SK-N-SH (cell line): Measurements from ENCODE around the gene LRRC25. TPM values are rescaled to one million over a fixed set of nuclear protein-coding genes. Genes with fewer than 3 reads are reported as not detected.

Experiments used
- CTCF ChIA-PET: fragments of 300-600, 350-600 bp; formaldehyde crosslinking; extraction: SDS; loops from one replicate; lab custom pipeline; 2021; lab: Yijun Ruan, JAX
- POLR2A ChIA-PET: fragments of 350-600 bp; sonication (Branson Sonifier 250); formaldehyde crosslinking; extraction: SDS; loops from one replicate; lab custom pipeline; 2020; ENCODE audit warnings: antibody characterized with exemption, inconsistent platforms; lab: Yijun Ruan, JAX
- DNase-seq: peaks from one replicate; pipeline ENCODE4 v3.0.0; 2012
- H2AFZ ChIP-seq: fragments of 200-600 bp; sonication (generic); 2 replicates; pipeline ENCODE4 v1.8.1; 2016; ENCODE audit warnings: antibody characterized with exemption, mild to moderate bottlenecking, low read depth
- H3F3A ChIP-seq: fragments of 200-600 bp; sonication (generic); replicated peaks from 2 replicates; pipeline ENCODE3; 2016; ENCODE audit warnings: antibody characterized with exemption, mild to moderate bottlenecking; ENCODE audit not compliant: insufficient read depth
- H3K27ac ChIP-seq, 2 experiments: fragments of 200-500 bp in 1 of 2; fragments of 200-600 bp in 1 of 2; sonication (Bioruptor generic) in 1 of 2; sonication (generic), shearing (Covaris generic) in 1 of 2; 2 replicates each; pipeline versions ENCODE4 v1.5.1 to v1.6.1; 2014 to 2016; ENCODE audit warnings: low read depth in 2 of 2, inconsistent platforms in 1 of 2, low read length in 1 of 2, mild to moderate bottlenecking in 1 of 2, mixed read lengths in 1 of 2
- H3K27me3 ChIP-seq: fragments of 200-600 bp; sonication (generic), shearing (Covaris generic); 2 replicates; pipeline ENCODE4 v1.6.1; 2016; ENCODE audit warnings: mixed run types; ENCODE audit not compliant: insufficient read depth
- H3K36me3 ChIP-seq, 2 experiments: fragments of 200-500 bp in 1 of 2; fragments of 200-600 bp in 1 of 2; sonication (Bioruptor generic) in 1 of 2; sonication (generic) in 1 of 2; replicated peaks in 1 of 2; 2 replicates each; pipeline versions ENCODE3 to v1.5.1; 2014 to 2016; ENCODE audit warnings: low read length in 1 of 2, mild to moderate bottlenecking in 1 of 2; ENCODE audit not compliant: insufficient read depth in 2 of 2, control insufficient read depth in 1 of 2
- H3K4me1 ChIP-seq, 2 experiments: fragments of 200-500 bp in 1 of 2; fragments of 200-600 bp in 1 of 2; sonication (Bioruptor generic) in 1 of 2; sonication (generic), shearing (Covaris generic) in 1 of 2; 2 replicates each; pipeline versions ENCODE4 v1.5.1 to v1.6.1; 2014 to 2016; ENCODE audit warnings: low read depth in 1 of 2, low read length in 1 of 2, mixed run types in 1 of 2; ENCODE audit not compliant: insufficient read depth in 2 of 2, control insufficient read depth in 1 of 2
- H3K4me2 ChIP-seq: fragments of 200-600 bp; sonication (generic), shearing (Covaris generic); 2 replicates; pipeline ENCODE4 v1.6.1; 2017; ENCODE audit warnings: mixed run types
- H3K4me3 ChIP-seq, 2 experiments: fragments of 200-500 bp in 1 of 2; fragments of 200-600 bp in 1 of 2; sonication (Bioruptor generic) in 1 of 2; sonication (generic), shearing (Covaris generic) in 1 of 2; 2 replicates each; pipeline versions ENCODE4 v1.5.1 to v1.8.1; 2014 to 2016; ENCODE audit warnings: low read depth in 2 of 2, inconsistent platforms in 1 of 2, low read length in 1 of 2, mild to moderate bottlenecking in 1 of 2, mixed read lengths in 1 of 2, moderate library complexity in 1 of 2
- H3K79me2 ChIP-seq: fragments of 200-600 bp; sonication (generic); 2 replicates; pipeline ENCODE4 v1.8.1; 2017; ENCODE audit warnings: mild to moderate bottlenecking; ENCODE audit not compliant: insufficient read depth
- H3K9ac ChIP-seq: fragments of 200-600 bp; sonication (generic); 2 replicates; pipeline ENCODE4 v1.6.1; 2017; ENCODE audit warnings: mixed run types
- H3K9me2 ChIP-seq: fragments of 200-600 bp; sonication (generic); 2 replicates; pipeline ENCODE4 v1.6.1; 2017; ENCODE audit warnings: mixed run types
- H3K9me3 ChIP-seq: fragments of 200-600 bp; sonication (generic); 2 replicates; pipeline ENCODE4 v1.6.1; 2017; ENCODE audit warnings: mixed run types, mild to moderate bottlenecking, moderate library complexity
- H4K20me1 ChIP-seq: fragments of 200-600 bp; sonication (generic); 2 replicates; pipeline ENCODE4 v1.6.1; 2017; ENCODE audit warnings: mild to moderate bottlenecking, mixed run types; ENCODE audit not compliant: insufficient read depth
- CHD2 ChIP-seq: fragments of 150-350 bp; IDR thresholded peaks from 2 replicates; pipeline ENCODE4 v1.6.1; 2018; ENCODE audit warnings: low read length; ENCODE audit not compliant: partially characterized antibody
- ELF1 ChIP-seq: IDR thresholded peaks from 2 replicates; pipeline ENCODE4 v1.4.0; 2012
- EP300 ChIP-seq, 2 experiments: IDR thresholded peaks; 2 replicates each; pipeline versions ENCODE4 v1.4.0 to v1.6.1; 2012; ENCODE audit warnings: borderline replicate concordance in 1 of 2, low read depth in 1 of 2, low read length in 1 of 2
- FOXJ3 ChIP-seq: sonication (generic); formaldehyde crosslinking; IDR thresholded peaks from 2 replicates; pipeline ENCODE4 v1.5.1; 2020; ENCODE audit warnings: mild to moderate bottlenecking, missing genetic modification reagents
- FOXM1 ChIP-seq: IDR thresholded peaks from 2 replicates; pipeline ENCODE4 v1.4.0; 2012; ENCODE audit warnings: low read depth, mild to moderate bottlenecking
- GABPA ChIP-seq: IDR thresholded peaks from 2 replicates; pipeline ENCODE4 v1.4.0; 2012; ENCODE audit warnings: low read depth, mild to moderate bottlenecking
- GATA2 ChIP-seq: sonication (generic); formaldehyde crosslinking; IDR thresholded peaks from 2 replicates; pipeline ENCODE4 v1.5.0; 2020; ENCODE audit warnings: mild to moderate bottlenecking, missing genetic modification reagents
- MXI1 ChIP-seq: IDR thresholded peaks from 2 replicates; pipeline ENCODE4 v1.6.1; 2012; ENCODE audit warnings: mild to moderate bottlenecking, low read depth, low read length, improper control_type of control experiment
- NFIC ChIP-seq: IDR thresholded peaks from 2 replicates; pipeline ENCODE4 v1.4.0; 2012; ENCODE audit warnings: borderline replicate concordance
- POLR2AphosphoS5 ChIP-seq: IDR thresholded peaks from 2 replicates; pipeline ENCODE4 v1.6.1; 2012; ENCODE audit warnings: low read depth, low read length
- SIN3A ChIP-seq: IDR thresholded peaks from 2 replicates; pipeline ENCODE4 v1.6.1; 2012; ENCODE audit warnings: low read depth, mild to moderate bottlenecking, low read length, moderate library complexity, borderline replicate concordance
- TAF1 ChIP-seq: IDR thresholded peaks from 2 replicates; pipeline ENCODE4 v1.6.1; 2012; ENCODE audit warnings: low read depth, mild to moderate bottlenecking, low read length, moderate library complexity, borderline replicate concordance
- TCF12 ChIP-seq: IDR thresholded peaks from 2 replicates; pipeline ENCODE4 v1.4.0; 2012
- YY1 ChIP-seq: IDR thresholded peaks from 2 replicates; pipeline ENCODE4 v1.4.0; 2012; ENCODE audit warnings: low read depth, mild to moderate bottlenecking
- WGBS: methylation state at CpG from one replicate; pipeline ENCODE4 v1.1.6; 2017; ENCODE audit warnings: low lambda C conversion rate; 5-methylcytosine and 5-hydroxymethylcytosine counted together
- polyA plus RNA-seq, 3 experiments: library from polyadenylated mRNA; depleted of rRNA; stranded (reverse); fragments of >200 nt; gene quantifications; 2 replicates each; pipeline ENCODE4 v1.2.3, GENCODE V29; 2012
- TF ChIP-seq, protein P1 (sequence below): IDR thresholded peaks from 2 replicates; pipeline ENCODE4 v1.4.0; 2012; ENCODE audit warnings: low read depth, borderline replicate concordance
- TF ChIP-seq, protein P2 (sequence below): fragments of 150-350 bp; IDR thresholded peaks from 2 replicates; pipeline ENCODE4 v1.6.1; 2016; ENCODE audit warnings: mild to moderate bottlenecking, low read depth, low read length
- TF ChIP-seq, protein P3 (sequence below): IDR thresholded peaks from 2 replicates; pipeline ENCODE4 v1.4.0; 2012; ENCODE audit warnings: low read depth
- TF ChIP-seq, protein P4 (sequence below): IDR thresholded peaks from 2 replicates; pipeline ENCODE4 v1.4.0; 2012; ENCODE audit warnings: low read depth, borderline replicate concordance

LRRC25 gene
- polyA plus RNA-seq, 1 of the 3 experiments (the other 2 are of a cell fraction): not detected

DNA sequence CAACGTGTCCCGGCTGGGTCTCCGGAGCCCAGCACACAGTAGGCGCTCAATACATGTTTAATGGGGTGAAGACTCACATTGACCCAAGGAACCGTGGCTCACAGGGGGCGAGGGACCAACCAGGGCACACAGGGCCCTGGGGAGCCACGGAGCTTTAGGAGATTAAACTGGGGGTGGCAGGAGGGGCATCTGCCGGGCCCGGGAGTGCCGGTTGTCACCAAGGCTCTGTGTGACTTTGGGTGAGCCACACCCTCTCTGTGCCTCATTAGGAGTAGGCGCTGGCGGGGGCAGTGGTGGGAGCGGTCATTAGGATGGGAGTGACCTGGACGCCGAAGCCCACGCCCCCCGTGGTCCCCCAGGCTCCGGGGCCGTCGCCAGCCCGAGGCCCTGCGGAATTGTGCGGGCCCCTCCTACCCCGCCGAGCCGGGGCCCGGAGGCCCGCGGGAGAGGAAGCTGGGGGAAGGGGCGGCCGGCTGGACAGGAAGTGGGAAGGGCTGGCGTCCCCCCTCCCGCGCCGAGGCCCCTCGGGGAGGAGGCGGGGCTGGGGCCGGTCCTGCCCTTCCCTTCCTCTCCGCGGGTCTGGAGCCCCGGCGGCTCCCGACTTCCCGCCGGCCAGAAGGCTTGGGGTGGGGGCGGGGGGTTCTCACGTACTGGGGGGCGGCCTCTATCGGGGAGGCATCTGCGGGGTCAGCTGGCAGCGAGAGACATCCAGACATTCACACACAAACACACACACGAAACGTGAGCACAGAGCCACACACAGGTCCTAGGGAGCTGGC, 20.0 kb upstream of the LRRC25 start:
- peak overlapping the region; percentile 45 to 50 for H3K4me3 ChIP-seq
- ChIA-PET CTCF (interaction anchor here (0.9 to 12.1 kb wide), 9 partner anchors 15 to 137 kb away, joined by 3 to 217 read pairs (median 5); partner anchors contain the start of genes GDF15, JUND and LSM4), POLR2A (interaction anchor here (0.9 to 1.9 kb wide), 7 partner anchors 11 to 212 kb away, joined by 3 to 6 read pairs (median 3); no protein-coding TSS in a partner anchor)
- peak overlapping the region; percentile 84 for H3K4me2 ChIP-seq
- H3K36me3 ChIP-seq: peaks cover 0 to under 1% of the 10 kb centered on the region in 2 experiments
- H2AFZ ChIP-seq: peak overlapping the region; percentile 49; the same call in 1 of the 2 replicates
- 7% methylated on average over 9 of the region's 53 CpGs for WGBS
- TF ChIP-seq SIN3A (0 out of 2 replicates have a peak, but pooled peaks have one; percentile 10), YY1 (no peak), CHD2 (peak; percentile 32), MXI1 (no peak; the same call in 1 of the 2 replicates), FOXM1 (no peak), GATA2 (no peak), ELF1 (no peak), NFIC (no peak), TCF12 (no peak), POLR2AphosphoS5 (peak; percentile 35; the same call in 1 of the 2 replicates), TAF1 (peak; percentile 42; the same call in 1 of the 2 replicates), FOXJ3 (CRISPR knock-in tag) (no peak), EP300 (IDR thresholded peaks at IDR 0.05; ENCODE audit: borderline replicate concordance in 1 of 2, low read depth in 1 of 2, low read length in 1 of 2) (peak in 1 of 2 experiments; percentile 45; a peak in 1 of 4 replicates), GABPA (peak; percentile 75)
- TF ChIP-seq, protein P1, sequence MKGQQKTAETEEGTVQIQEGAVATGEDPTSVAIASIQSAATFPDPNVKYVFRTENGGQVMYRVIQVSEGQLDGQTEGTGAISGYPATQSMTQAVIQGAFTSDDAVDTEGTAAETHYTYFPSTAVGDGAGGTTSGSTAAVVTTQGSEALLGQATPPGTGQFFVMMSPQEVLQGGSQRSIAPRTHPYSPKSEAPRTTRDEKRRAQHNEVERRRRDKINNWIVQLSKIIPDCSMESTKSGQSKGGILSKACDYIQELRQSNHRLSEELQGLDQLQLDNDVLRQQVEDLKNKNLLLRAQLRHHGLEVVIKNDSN: no peak
- TF ChIP-seq, protein P2, sequence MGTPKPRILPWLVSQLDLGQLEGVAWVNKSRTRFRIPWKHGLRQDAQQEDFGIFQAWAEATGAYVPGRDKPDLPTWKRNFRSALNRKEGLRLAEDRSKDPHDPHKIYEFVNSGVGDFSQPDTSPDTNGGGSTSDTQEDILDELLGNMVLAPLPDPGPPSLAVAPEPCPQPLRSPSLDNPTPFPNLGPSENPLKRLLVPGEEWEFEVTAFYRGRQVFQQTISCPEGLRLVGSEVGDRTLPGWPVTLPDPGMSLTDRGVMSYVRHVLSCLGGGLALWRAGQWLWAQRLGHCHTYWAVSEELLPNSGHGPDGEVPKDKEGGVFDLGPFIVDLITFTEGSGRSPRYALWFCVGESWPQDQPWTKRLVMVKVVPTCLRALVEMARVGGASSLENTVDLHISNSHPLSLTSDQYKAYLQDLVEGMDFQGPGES: no peak
- TF ChIP-seq, protein P3, sequence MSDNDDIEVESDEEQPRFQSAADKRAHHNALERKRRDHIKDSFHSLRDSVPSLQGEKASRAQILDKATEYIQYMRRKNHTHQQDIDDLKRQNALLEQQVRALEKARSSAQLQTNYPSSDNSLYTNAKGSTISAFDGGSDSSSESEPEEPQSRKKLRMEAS: 0 out of 2 replicates have a peak, but pooled peaks have one; percentile 15
- TF ChIP-seq, protein P4, sequence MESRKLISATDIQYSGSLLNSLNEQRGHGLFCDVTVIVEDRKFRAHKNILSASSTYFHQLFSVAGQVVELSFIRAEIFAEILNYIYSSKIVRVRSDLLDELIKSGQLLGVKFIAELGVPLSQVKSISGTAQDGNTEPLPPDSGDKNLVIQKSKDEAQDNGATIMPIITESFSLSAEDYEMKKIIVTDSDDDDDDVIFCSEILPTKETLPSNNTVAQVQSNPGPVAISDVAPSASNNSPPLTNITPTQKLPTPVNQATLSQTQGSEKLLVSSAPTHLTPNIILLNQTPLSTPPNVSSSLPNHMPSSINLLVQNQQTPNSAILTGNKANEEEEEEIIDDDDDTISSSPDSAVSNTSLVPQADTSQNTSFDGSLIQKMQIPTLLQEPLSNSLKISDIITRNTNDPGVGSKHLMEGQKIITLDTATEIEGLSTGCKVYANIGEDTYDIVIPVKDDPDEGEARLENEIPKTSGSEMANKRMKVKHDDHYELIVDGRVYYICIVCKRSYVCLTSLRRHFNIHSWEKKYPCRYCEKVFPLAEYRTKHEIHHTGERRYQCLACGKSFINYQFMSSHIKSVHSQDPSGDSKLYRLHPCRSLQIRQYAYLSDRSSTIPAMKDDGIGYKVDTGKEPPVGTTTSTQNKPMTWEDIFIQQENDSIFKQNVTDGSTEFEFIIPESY: no peak
- H3K27me3 ChIP-seq: no peaks in the 10 kb centered on the region
- H3K4me1 ChIP-seq: peaks cover 44 to 53% of the 10 kb centered on the region in 2 experiments; a peak in 3 of 4 replicates
- DNase-seq: peak; percentile 91
- peaks cover 33% of the 10 kb centered on the region for H3K79me2 ChIP-seq
- H3K9me2 ChIP-seq: no peaks in the 10 kb centered on the region
- H3K27ac ChIP-seq: peak overlapping the region; percentile 89 to 93
- H3K9ac ChIP-seq: peak overlapping the region; percentile 79
- peaks cover 18% of the 10 kb centered on the region; the same call in 1 of the 2 replicates for H4K20me1 ChIP-seq
- peaks cover 22% of the 10 kb centered on the region for H3F3A ChIP-seq
- no peaks in the 10 kb centered on the region for H3K9me3 ChIP-seq
